GM10266 (cell line): ENCODE measurements around the gene KLF3.

ENCODE experiments used
- DNase-seq: peaks from one replicate; pipeline ENCODE4 v3.0.0; 2012; ENCODE audit errors: extremely low spot score
- TF ChIP-seq, protein P1 (sequence below): IDR thresholded peaks from 2 replicates; pipeline ENCODE4 v1.5.1; 2012; ENCODE audit warnings: mild to moderate bottlenecking, low read depth; ENCODE audit not compliant: control insufficient read depth, insufficient read depth; ENCODE audit errors: missing control alignments

Gene KLF3

GRCh38 chr4:38670939-38671591 lies 7.1 kb downstream of the KLF3 start:
- TF ChIP-seq, protein P1, sequence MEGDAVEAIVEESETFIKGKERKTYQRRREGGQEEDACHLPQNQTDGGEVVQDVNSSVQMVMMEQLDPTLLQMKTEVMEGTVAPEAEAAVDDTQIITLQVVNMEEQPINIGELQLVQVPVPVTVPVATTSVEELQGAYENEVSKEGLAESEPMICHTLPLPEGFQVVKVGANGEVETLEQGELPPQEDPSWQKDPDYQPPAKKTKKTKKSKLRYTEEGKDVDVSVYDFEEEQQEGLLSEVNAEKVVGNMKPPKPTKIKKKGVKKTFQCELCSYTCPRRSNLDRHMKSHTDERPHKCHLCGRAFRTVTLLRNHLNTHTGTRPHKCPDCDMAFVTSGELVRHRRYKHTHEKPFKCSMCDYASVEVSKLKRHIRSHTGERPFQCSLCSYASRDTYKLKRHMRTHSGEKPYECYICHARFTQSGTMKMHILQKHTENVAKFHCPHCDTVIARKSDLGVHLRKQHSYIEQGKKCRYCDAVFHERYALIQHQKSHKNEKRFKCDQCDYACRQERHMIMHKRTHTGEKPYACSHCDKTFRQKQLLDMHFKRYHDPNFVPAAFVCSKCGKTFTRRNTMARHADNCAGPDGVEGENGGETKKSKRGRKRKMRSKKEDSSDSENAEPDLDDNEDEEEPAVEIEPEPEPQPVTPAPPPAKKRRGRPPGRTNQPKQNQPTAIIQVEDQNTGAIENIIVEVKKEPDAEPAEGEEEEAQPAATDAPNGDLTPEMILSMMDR: no peak
- no peak for DNase-seq

- no peak for DNase-seq
- TF ChIP-seq, protein P1: no peak
These were observed 7.6 kb downstream of the KLF3 start for GRCh38 chr4:38671592-38671940.

DNA sequence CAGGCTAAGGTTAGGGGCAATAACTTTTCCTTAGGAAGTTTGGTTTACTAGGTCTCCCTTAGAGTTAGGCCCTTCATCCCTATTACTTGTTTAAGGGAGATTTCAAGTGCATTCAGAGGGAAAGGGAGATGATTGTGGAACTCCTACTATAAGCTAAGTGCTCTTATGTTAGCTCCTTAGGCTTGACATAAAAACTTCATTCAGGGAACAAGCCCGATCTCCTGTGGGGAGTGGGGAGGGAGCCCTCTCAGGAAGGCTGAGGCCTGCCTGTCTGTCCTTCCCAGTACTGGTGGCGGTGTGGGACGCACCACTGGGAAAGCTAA lies 8.0 kb downstream of the KLF3 start:
- no peak for DNase-seq
- TF ChIP-seq, protein P1: no peak

DNA sequence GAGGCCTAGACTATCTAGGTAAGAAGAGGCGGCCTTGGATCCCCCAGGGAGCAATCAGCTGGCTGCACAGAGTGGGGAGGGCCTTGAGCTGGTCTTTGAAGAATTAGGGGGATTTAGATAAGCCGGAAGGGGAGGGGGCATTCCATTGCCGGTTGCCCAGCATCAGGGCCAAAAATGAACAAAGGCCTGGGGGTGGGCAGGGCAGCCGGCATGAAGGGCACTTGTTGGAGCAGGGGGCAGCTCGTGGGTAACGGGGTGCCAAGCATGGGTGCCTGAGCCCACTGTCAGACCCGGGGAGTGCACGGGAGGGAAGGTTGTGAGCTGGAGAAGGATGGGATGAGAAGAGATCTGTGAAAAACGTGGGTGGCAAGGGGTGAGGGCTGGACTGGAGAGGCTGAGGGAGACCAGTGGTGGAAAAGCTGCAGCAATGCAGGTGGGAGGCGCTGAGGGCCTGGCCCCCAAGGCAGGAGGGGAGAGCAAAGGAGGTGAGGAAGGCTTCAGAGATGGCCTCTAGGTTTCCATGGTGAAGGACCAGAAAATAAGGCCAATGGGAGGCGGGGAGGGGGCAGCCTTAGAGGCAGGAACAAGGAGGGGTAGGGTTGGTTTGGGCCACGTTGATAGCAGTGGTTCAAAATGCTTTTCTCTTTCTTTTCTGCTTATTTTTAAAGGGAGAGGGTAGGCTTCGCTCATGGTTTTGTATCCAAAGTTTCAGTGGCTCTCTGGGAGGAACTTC lies 8.6 kb downstream of the KLF3 start:
- TF ChIP-seq, protein P1: no peak
- DNase-seq: no peak

GRCh38 chr4:38673130-38673978 lies 9.4 kb downstream of the KLF3 start:
- TF ChIP-seq, protein P1: no peak
- DNase-seq: no peak

- no peak for DNase-seq
- TF ChIP-seq, protein P1: no peak
These were observed 10.5 kb downstream of the KLF3 start for GRCh38 chr4:38674258-38675144.
